ENCODE data around the gene TUBB2A. TPM values are rescaled to one million over a fixed set of nuclear protein-coding genes. Genes with fewer than 3 reads are reported as not detected.

TUBB2A gene
- polyA plus RNA-seq, 3 donors, result 32.2 to 267 (median 39.8) TPM

Other genes starting within 250 kb of the TUBB2A start
- 100 to 1,000 TPM; 105 to 166 (median 139) TPM for gene SERPINB6, start 186.0 kb downstream of the TUBB2A start, polyA plus RNA-seq
- gene NQO2, start 157.7 kb downstream of the TUBB2A start, polyA plus RNA-seq, result 10 to 100 TPM; 20.1 to 99.5 (median 73.4) TPM
- gene RIPK1, start 89.0 kb downstream of the TUBB2A start, polyA plus RNA-seq, result 10 to 100 TPM; 10.3 to 21.4 (median 20.0) TPM
- gene BPHL, start 38.8 kb downstream of the TUBB2A start, polyA plus RNA-seq, result 10 to 100 TPM in 2 of 3 donors, 1 to 10 TPM in 1; 9.4 to 33.4 (median 33.0) TPM
- 10 to 100 TPM in 1 of 3 donors, 1 to 10 TPM in 2; 4.7 to 20.5 (median 5.0) TPM for gene TUBB2B, start 70.1 kb upstream of the TUBB2A start, polyA plus RNA-seq
- 10 to 100 TPM; 20.6 to 37.3 (median 34.0) TPM for gene PSMG4, start 101.4 kb upstream of the TUBB2A start, polyA plus RNA-seq

Measured in adipose tissue (tissue), 3 donors.